Measurements from ENCODE around the gene PLAAT5. TPM values are rescaled to one million over a fixed set of nuclear protein-coding genes. Genes with fewer than 3 reads are reported as not detected.
"Not testable (repeated sequence)": the region's sequence is repeated elsewhere in the genome, so short reads cannot be mapped to it uniquely, and the experiment has no call there.

The PLAAT5 gene
- total RNA-seq, 4 donors from 2014 or later = 0.13 to 1.3 (median 1.1) TPM; not detected in 1

DNA sequence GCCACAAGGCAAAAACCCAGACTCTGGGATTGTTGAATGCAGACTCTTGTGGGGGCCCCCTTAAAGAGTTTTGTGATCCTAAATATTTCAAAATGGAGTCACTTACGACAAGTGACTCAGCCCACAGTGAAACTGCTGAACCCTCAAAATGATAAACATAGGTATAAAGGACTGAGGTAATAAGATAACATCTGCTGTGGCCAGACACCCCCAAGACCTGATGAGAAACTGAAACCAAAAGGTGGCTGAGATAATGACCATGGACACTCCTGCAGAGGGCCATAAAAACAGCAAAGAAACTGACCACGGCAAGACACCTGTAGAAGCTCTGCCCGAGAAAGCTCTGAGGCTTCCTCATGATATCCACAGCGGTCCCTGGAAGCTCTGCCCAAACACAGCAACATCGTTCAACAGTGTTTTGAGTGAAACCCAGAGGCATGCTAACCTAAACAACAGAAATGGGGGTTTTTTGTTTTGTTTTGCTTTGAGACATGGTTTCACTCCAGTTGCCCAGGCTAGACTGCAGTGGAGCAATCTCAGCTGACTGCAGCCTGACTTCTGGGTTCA is 44.0 kb upstream of the PLAAT5 start:
- WGBS, 2 donors = 72 to 84% methylated on average over 5 of the region's 5 CpGs
- intact Hi-C loops (cut with DNase I) = no loop called here
- Histone ChIP-seq H3K36me3 (peaks cover 0 to 2% (median 0%) of the 10 kb centered on the region in 3 donors), H3K4me1 (peaks cover 20 to 64% (median 28%) of the 10 kb centered on the region in 3 donors), H3K9me3 (no peaks in the 10 kb centered on the region), H3K27me3 (no peaks in the 10 kb centered on the region), H3K4me3 (no peak overlapping the region), H3K27ac (peak overlapping the region in 1 of 4 donors; percentile 25)
- DNase-seq = no peak
- TF ChIP-seq, protein P1, sequence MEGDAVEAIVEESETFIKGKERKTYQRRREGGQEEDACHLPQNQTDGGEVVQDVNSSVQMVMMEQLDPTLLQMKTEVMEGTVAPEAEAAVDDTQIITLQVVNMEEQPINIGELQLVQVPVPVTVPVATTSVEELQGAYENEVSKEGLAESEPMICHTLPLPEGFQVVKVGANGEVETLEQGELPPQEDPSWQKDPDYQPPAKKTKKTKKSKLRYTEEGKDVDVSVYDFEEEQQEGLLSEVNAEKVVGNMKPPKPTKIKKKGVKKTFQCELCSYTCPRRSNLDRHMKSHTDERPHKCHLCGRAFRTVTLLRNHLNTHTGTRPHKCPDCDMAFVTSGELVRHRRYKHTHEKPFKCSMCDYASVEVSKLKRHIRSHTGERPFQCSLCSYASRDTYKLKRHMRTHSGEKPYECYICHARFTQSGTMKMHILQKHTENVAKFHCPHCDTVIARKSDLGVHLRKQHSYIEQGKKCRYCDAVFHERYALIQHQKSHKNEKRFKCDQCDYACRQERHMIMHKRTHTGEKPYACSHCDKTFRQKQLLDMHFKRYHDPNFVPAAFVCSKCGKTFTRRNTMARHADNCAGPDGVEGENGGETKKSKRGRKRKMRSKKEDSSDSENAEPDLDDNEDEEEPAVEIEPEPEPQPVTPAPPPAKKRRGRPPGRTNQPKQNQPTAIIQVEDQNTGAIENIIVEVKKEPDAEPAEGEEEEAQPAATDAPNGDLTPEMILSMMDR (IDR thresholded peaks at IDR 0.05) = no peak
- TF ChIP-seq POLR2A (IDR thresholded peaks at IDR 0.05) = no peak

DNA sequence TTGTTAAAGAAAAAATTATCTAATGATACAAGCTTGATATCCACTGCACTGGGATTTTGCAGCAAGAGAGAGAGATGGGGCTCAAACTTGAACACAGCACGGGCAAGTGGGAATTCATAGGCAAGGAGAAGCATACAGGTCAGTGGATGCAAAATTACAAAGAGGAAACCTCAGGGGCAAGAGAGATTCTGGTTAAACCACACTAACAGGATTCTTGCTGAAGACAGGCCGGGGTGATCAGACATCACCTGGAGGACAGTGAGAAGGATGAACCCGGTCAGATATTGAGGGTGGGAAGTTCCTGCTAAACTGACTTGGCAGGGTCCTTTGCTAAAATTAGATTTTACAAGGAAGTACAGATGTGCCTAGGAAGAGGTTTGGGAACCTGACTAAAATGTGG is 43.1 kb upstream of the PLAAT5 start:
- intact Hi-C loops (cut with DNase I) = no loop called here
- peak overlapping the region in 1 of 4 donors; percentile 25 for H3K27ac ChIP-seq
- no peak overlapping the region for H3K4me3 ChIP-seq
- no peaks in the 10 kb centered on the region for H3K9me3 ChIP-seq
- DNase-seq = no peak
- no peaks in the 10 kb centered on the region for H3K36me3 ChIP-seq
- WGBS, 2 donors = 46 to 74% methylated on average over 3 of the region's 3 CpGs
- H3K4me1 ChIP-seq = peaks cover 20 to 62% (median 28%) of the 10 kb centered on the region in 3 donors
- H3K27me3 ChIP-seq = no peaks in the 10 kb centered on the region
- TF ChIP-seq POLR2A (IDR thresholded peaks at IDR 0.05) = no peak
- TF ChIP-seq, protein P1 (IDR thresholded peaks at IDR 0.05) = no peak

GRCh38 chr11:63532799-63533475 is 42.0 kb upstream of the PLAAT5 start:
- intact Hi-C loops (cut with DNase I) = no loop called here
- Histone ChIP-seq H3K27ac (no peak overlapping the region), H3K27me3 (no peaks in the 10 kb centered on the region), H3K36me3 (no peaks in the 10 kb centered on the region), H3K9me3 (no peaks in the 10 kb centered on the region), H3K4me1 (peaks cover 15 to 51% (median 20%) of the 10 kb centered on the region in 3 donors), H3K4me3 (no peak overlapping the region)
- no peak for TF ChIP-seq POLR2A (IDR thresholded peaks at IDR 0.05)
- TF ChIP-seq, protein P1 (IDR thresholded peaks at IDR 0.05) = no peak
- no peak for DNase-seq
- WGBS, 2 donors = 84 to 95% methylated on average over 3 to 4 of the region's 4 CpGs

DNA sequence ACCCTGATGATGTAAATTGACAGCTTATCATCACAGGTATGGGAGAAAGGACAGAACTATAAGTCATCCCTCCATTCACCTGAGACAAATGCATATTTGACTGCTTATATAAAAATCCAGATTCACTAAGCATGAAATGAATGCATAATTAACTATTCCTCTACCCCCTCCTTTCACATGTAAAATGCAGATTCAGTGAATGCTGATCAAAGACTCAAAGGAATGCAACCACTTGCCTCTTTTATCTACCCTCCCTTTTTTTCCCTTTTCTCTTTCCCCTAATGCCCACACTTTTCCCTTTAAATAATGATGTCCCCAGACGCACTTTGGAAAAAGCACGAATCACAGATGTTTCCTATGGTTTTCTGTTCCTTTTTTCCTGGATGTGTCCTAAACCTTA is 41.1 kb upstream of the PLAAT5 start:
- H3K27ac ChIP-seq = peak overlapping the region in 1 of 4 donors; percentile 37
- no peaks in the 10 kb centered on the region for H3K27me3 ChIP-seq
- H3K4me3 ChIP-seq = no peak overlapping the region
- no peaks in the 10 kb centered on the region for H3K36me3 ChIP-seq
- 79% methylated on average over 2 of the region's 2 CpGs for WGBS, 2 donors
- no peaks in the 10 kb centered on the region for H3K9me3 ChIP-seq
- peaks cover 7 to 43% (median 13%) of the 10 kb centered on the region in 3 donors for H3K4me1 ChIP-seq
- TF ChIP-seq, protein P1 (IDR thresholded peaks at IDR 0.05) = no peak
- TF ChIP-seq POLR2A (IDR thresholded peaks at IDR 0.05) = no peak
- intact Hi-C loops (cut with DNase I) = no loop called here
- DNase-seq = no peak

DNA sequence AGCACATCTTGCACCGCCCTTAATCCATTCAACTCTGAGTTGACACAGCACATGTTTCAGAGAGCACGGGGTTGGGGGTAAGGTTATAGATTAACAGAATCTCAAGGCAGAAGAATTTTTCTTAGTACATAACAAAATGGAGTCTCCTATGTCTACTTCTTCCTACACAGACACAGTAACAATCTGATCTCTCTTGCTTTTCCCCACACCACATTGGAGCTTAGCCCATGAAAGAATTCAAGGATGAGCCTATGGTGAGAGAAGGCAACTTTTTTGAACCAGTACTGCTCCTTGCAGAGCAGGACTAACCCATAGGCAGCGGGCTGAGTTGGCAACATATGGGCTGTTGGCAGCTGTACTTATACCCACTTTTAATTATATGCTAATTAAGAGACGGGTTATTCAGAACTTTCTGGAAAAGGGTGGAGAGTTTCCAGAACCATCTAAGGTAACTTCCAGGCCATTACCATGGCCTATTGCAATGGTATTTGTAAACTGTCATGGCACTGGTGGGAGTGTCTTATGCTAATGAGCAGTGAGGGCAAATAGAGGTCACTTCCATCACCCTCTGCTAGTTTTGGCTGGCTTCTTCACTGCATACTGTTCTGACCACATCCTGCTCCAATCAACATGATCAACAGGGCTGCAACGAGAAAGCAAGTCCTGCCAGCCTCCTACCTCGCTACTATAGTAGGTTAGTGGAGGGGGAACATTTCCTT is 40.3 kb upstream of the PLAAT5 start:
- H3K36me3 ChIP-seq; H3K9me3 ChIP-seq; H3K4me3 ChIP-seq; DNase-seq; H3K27me3 ChIP-seq; intact Hi-C loops (cut with DNase I): not testable (repeated sequence)
- 46 to 61% methylated on average over 4 of the region's 6 CpGs for WGBS, 2 donors
- Histone ChIP-seq H3K27ac (peak overlapping the region in 1 of 4 donors; percentile 37), H3K4me1 (peaks cover under 1 to 34% (median 12%) of the 10 kb centered on the region in 3 donors)
